OCI-LY7 (cell line): ENCODE measurements around the gene HK3.

Source experiments
- CTCF ChIP-seq: fragments of 200-600 bp; sonication (generic); conservative IDR thresholded peaks from 2 replicates; pipeline ENCODE4 v1.5.1; 2014; ENCODE audit warnings: mild to moderate bottlenecking, antibody characterized with exemption, low read length, moderate library complexity, mixed read lengths
- EZH2phosphoT487 ChIP-seq: fragments of 200-600 bp; sonication (generic); IDR thresholded peaks from 2 replicates; pipeline ENCODE4 v1.6.1; 2018; ENCODE audit warnings: low read depth, borderline replicate concordance, mild to moderate bottlenecking, mixed run types, antibody characterized with exemption, low read length, moderate library complexity, mixed read lengths

GRCh38 chr5:176878906-176879662, 20.1 kb downstream of the HK3 start:
- no peak for TF ChIP-seq EZH2phosphoT487
- TF ChIP-seq CTCF, result no peak
